LNCAP (cell line): Measurements from ENCODE around the gene ANKRD33.

Experiments
- TF ChIP-seq, protein P1 (sequence below): fragments of 450-650 bp; IDR thresholded peaks from 2 replicates; pipeline ENCODE4 v1.5.1; 2017; ENCODE audit warnings: mild to moderate bottlenecking

Gene ANKRD33, protein sequence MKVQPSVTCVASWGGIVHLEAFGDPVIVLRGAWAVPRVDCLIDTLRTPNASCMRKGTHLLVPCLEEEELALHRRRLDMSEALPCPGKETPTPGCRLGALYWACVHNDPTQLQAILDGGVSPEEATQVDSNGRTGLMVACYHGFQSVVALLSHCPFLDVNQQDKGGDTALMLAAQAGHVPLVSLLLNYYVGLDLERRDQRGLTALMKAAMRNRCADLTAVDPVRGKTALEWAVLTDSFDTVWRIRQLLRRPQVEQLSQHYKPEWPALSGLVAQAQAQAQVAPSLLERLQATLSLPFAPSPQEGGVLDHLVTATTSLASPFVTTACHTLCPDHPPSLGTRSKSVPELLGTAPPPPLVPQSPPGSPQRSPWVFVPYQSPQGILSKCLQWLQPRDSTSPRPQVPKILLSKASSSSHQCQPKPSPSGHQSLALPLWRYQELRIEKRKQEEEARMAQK

DNA sequence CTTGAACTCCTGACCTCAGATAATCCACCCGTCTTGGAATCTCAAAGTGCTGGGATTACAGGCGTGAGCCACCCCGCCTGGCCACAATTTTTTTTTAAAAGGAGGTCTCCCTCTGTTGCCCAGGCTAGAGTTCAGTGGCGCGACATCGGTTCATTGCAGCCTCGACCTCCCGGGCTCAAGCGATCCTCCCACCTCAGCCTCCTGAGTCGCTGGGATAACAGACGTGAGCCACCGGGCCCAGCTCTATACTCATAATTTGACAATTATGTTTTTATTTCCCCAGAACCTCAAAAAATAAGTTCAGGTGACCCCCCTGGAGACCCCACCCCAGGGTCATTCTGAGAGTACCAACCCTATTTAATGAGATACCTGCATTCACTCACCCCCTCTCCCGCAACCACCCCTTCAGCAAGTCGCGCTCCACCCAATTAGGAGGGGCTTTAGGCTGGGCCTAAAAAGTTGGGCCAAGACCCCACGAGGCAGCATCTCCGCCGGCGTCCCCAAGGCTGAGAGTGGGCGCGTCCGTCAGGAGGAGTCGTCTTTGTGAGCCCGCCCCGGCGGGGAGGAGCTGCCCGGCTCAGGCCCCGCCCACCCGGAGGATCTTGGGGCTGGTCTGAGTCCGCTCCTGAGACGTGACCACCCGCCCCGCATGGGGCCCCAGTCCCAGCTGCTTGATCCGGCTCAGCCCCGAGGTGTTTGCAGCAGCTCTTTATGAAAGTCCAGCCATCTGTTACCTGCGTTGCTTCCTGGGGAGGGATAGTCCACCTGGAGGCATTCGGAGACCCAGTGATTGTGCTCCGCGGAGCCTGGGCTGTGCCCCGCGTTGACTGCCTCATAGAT is at the start of gene ANKRD33:
ANKRD33 (plus strand) TSS at position 628 of the 840 bp plus-strand sequence; CDS start at position 712, 84 bp downstream.
- TF ChIP-seq, protein P1, sequence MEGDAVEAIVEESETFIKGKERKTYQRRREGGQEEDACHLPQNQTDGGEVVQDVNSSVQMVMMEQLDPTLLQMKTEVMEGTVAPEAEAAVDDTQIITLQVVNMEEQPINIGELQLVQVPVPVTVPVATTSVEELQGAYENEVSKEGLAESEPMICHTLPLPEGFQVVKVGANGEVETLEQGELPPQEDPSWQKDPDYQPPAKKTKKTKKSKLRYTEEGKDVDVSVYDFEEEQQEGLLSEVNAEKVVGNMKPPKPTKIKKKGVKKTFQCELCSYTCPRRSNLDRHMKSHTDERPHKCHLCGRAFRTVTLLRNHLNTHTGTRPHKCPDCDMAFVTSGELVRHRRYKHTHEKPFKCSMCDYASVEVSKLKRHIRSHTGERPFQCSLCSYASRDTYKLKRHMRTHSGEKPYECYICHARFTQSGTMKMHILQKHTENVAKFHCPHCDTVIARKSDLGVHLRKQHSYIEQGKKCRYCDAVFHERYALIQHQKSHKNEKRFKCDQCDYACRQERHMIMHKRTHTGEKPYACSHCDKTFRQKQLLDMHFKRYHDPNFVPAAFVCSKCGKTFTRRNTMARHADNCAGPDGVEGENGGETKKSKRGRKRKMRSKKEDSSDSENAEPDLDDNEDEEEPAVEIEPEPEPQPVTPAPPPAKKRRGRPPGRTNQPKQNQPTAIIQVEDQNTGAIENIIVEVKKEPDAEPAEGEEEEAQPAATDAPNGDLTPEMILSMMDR, result no peak

DNA sequence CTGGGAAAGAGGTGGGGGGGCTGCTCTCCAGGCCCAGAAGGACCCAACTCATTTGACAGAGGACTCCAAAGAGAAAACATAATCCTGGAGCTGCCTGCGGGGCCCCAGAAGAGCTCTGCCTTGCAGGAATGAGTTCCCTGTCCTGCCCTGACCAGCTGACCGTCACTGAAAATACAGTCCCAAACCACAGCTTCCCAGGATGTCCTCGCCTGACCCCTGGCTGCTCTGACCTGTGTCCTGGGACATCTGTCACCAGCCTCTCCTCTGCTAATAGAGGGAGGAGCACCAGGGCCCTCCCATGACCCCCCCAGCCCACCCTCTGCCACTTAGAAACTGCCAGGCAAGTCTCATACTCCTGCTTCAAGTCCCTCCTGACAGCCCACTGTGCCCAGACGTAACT is 49.1 kb upstream of the ANKRD33 start:
- TF ChIP-seq, protein P1, result no peak

DNA sequence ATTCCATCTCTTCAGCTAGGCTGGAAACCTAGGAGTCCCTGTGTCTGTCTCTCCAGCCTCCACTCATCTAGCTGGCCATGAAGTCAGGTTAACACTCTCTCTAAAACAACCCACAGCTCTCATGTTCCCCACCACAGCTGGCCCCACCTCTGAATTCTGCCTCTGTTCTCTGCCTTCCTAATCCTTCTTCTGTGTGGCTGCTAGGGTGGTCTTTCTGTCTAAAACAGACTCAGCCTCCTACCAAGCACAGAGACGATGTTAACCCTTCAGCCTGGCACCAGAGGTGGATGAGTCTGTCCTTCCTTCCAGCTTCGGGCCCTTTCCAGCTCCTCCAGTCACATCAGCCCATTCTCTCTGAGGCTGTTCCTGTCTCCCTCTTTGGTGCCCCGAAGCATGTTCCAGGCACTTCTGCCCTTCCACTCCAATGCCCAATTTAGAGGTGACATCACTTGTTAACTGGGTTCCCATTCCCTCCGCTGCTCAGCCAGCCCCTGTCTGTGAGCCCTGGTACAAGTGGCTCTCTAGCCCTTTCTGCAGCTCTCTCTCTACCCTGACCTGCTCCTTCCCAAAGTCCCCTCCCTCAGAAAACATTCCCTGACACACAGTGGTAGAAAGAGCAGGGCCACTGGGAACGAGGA is 48.5 kb upstream of the ANKRD33 start:
- TF ChIP-seq, protein P1, result no peak

DNA sequence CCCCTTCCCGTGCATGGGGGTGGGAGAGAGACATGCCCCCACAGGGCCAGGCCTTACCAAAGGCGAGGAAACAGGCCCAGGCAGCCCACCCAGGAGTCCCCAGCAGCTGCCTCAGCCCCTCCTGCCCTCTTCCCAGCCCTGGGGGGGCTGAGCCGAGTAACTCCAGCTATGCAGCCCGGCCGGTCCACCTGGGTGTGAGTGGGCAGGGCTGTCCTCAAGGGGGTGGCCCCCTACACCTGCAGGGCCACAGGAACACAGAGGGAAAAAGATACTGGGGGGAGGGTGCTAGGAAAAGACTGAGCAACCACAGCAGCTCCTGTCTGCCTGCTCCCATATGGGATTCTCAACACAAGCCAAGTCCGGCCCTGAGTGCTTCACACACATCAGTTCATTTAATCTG is 46.9 kb upstream of the ANKRD33 start:
- TF ChIP-seq, protein P1, result no peak

DNA sequence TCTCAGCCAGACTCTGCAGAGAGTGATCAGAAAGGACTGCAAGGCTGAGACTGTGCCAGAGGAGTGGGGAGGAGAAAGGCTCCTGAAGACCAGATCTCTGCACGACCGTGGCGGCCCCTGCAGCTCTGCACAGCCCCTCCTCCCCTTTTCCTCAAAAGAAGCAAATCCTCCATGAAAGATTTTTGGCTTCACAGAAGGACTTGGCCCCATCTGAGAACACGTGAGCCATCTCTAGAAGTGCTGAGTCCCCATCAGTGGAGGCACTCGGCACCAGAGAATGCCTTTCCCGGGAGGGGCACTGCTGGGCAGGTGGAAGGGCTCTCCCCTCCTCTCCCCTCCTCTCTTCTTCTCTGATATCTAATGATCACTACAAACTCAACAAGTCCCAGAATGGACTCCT is 46.2 kb upstream of the ANKRD33 start:
- TF ChIP-seq, protein P1, result no peak

DNA sequence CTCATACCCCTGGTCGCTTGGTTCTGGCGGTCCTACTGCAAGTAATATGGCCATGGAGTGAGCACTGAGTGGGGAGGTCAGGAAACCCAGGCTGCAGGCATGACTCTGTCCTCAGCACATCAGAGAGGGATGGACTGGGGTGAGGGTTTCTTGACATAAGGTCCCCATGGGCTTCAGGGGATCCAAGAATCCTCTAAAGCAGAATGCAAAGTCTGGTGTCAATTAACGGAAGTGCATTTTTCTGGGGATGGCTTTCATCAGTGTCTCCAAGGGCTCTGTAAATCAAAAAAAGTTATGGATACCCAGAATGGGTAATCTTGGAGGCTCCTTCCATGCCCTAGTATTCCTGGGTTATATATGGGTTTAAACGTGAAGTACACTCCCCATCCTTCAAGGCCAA is 43.0 kb upstream of the ANKRD33 start:
- TF ChIP-seq, protein P1, result no peak

DNA sequence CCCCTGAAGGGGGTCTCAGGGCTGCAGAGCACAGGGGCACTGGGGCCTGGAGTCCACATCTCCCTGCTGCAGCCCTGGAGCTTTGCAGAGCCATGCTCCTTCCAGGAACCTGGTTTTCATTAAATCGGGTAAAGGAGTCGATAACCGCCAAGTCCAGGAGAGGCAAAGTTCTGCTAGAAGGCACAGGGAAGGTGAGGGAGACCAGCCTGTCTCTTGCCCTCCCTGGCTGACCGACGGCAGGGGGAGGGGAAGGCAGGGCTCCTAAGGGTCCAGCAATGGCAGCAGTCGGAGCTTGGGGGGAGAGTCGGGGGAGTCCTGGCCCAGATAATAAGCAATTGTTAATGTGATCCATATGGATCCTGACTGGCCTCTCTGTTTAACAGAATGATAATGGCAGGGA is 42.4 kb upstream of the ANKRD33 start:
- TF ChIP-seq, protein P1, result no peak
